HCT116 (cell line): ENCODE measurements around the gene DIP2B. TPM values are rescaled to one million over a fixed set of nuclear protein-coding genes. Genes with fewer than 3 reads are reported as not detected.

ENCODE experiments used
- ATAC-seq: fragments of 200-7000 bp; cut with Tn5 transposase; 2 replicates; pipeline ENCODE4 v1.9.1; 2020; ENCODE audit warnings: mild to moderate bottlenecking, moderate library complexity
- BruUV-seq: library from RNA; stranded (reverse); fragments of 400-500 nt; replicated peaks from 2 replicates; lab custom pipeline; 2021; lab: Mats Ljungman, UMichigan
- CTCF ChIA-PET: fragments of 300-600 bp; sonication (Branson Sonifier 250); formaldehyde crosslinking; loops from one replicate; lab custom pipeline; 2021; ENCODE audit warnings: antibody characterized with exemption; lab: Charles Lee
- POLR2A ChIA-PET: fragments of 300-600, 350-600 bp; sonication (Branson Sonifier 250); formaldehyde crosslinking; loops from one replicate; lab custom pipeline; 2021; ENCODE audit warnings: antibody characterized with exemption; lab: Charles Lee
- RAD21 ChIA-PET, 2 experiments: fragments of 300-600 bp; sonication (Branson Sonifier 250); formaldehyde crosslinking; loops; one replicate each; lab custom pipeline; 2023; ENCODE audit warnings: low total read pairs in 2 of 2; ENCODE audit not compliant: uncharacterized antibody in 2 of 2, unreplicated experiment in 2 of 2, low non-redundant PET in 1 of 2; lab: Charles Lee
- DNase-seq: peaks from one replicate; pipeline ENCODE4 v3.0.0-alpha.2; 2010; ENCODE audit warnings: low read depth, low spot score
- H2AFZ ChIP-seq: fragments of 200-600 bp; shearing (Covaris generic), sonication (generic); 2 replicates; pipeline ENCODE4 v1.6.1; 2017; ENCODE audit warnings: low read depth, mixed run types, mixed read lengths, antibody characterized with exemption, low read length; ENCODE audit not compliant: poor library complexity, severe bottlenecking
- H3K27ac ChIP-seq: 2 replicates; pipeline ENCODE4 v1.5.1; 2012; ENCODE audit warnings: low read depth, low read length
- H3K27me3 ChIP-seq: fragments of 200-600 bp; sonication (generic); 2 replicates; pipeline ENCODE4 v1.6.1; 2016; ENCODE audit warnings: mixed run types, low read length, mixed read lengths; ENCODE audit not compliant: insufficient read depth
- H3K36me3 ChIP-seq, 2 experiments: fragments of 200-500 bp in 1 of 2; fragments of 200-600 bp in 1 of 2; sonication (Bioruptor generic) in 1 of 2; sonication (generic) in 1 of 2; 2 replicates each; pipeline versions ENCODE4 v1.5.1 to v1.6.1; 2014 to 2016; ENCODE audit warnings: low read length in 2 of 2, inconsistent platforms in 1 of 2, mixed read lengths in 1 of 2, mixed run types in 1 of 2; ENCODE audit not compliant: insufficient read depth in 2 of 2, control insufficient read depth in 1 of 2
- H3K4me1 ChIP-seq, 2 experiments: fragments of 200-600 bp in 1 of 2; sonication (generic) in 1 of 2; 2 replicates each; pipeline versions ENCODE4 v1.5.1 to v1.6.1; 2012 to 2017; ENCODE audit warnings: low read length in 2 of 2, inconsistent platforms in 1 of 2, mild to moderate bottlenecking in 1 of 2, mixed read lengths in 1 of 2, mixed run types in 1 of 2, moderate library complexity in 1 of 2; ENCODE audit not compliant: insufficient read depth in 2 of 2, control insufficient read depth in 1 of 2
- H3K4me2 ChIP-seq: fragments of 200-600 bp; sonication (generic); 2 replicates; pipeline ENCODE4 v1.6.1; 2017; ENCODE audit warnings: mixed run types, low read length, mixed read lengths
- H3K4me3 ChIP-seq, 2 experiments: fragments of 200-600 bp in 1 of 2; sonication (generic) in 1 of 2; replicated peaks in 1 of 2; 2 replicates each; pipeline ENCODE4 v1.5.1; 2011 to 2016; ENCODE audit warnings: low read length in 2 of 2, control low read depth in 1 of 2, low read depth in 1 of 2, mild to moderate bottlenecking in 1 of 2, mixed read lengths in 1 of 2, mixed run types in 1 of 2
- H3K79me2 ChIP-seq: fragments of 200-600 bp; sonication (generic); 2 replicates; pipeline ENCODE4 v1.6.1; 2017; ENCODE audit warnings: mild to moderate bottlenecking, mixed run types, low read length, moderate library complexity, mixed read lengths; ENCODE audit not compliant: insufficient read depth
- H3K9ac ChIP-seq: fragments of 200-600 bp; sonication (generic); 2 replicates; pipeline ENCODE4 v1.6.1; 2016; ENCODE audit warnings: low read length, mixed read lengths
- H3K9me2 ChIP-seq: fragments of 200-600 bp; sonication (generic), shearing (Covaris generic); 2 replicates; pipeline ENCODE4 v1.6.1; 2017; ENCODE audit warnings: mixed run types, mild to moderate bottlenecking, moderate library complexity; ENCODE audit not compliant: insufficient read depth
- H3K9me3 ChIP-seq, 2 experiments: fragments of 200-500 bp in 1 of 2; fragments of 200-600 bp in 1 of 2; sonication (Bioruptor generic) in 1 of 2; sonication (generic) in 1 of 2; 2 replicates each; pipeline ENCODE4 v1.6.1; 2014 to 2017; ENCODE audit warnings: low read length in 2 of 2, mixed read lengths in 2 of 2, inconsistent platforms in 1 of 2, low read depth in 1 of 2, mild to moderate bottlenecking in 1 of 2, mixed run types in 1 of 2, moderate library complexity in 1 of 2; ENCODE audit not compliant: control insufficient read depth in 1 of 2, insufficient read depth in 1 of 2
- H4K20me1 ChIP-seq: fragments of 200-600 bp; sonication (generic), shearing (Covaris generic); 2 replicates; pipeline ENCODE4 v1.6.1; 2017; ENCODE audit warnings: mixed run types, mild to moderate bottlenecking, moderate library complexity; ENCODE audit not compliant: insufficient read depth
- ATF3 ChIP-seq: IDR thresholded peaks from 2 replicates; pipeline ENCODE4 v1.6.1; 2012
- CBX3 ChIP-seq: IDR thresholded peaks from 2 replicates; pipeline ENCODE4 v1.6.1; 2012; ENCODE audit warnings: low read depth
- EZH2 ChIP-seq: fragments of 200-600 bp; sonication (generic); IDR thresholded peaks from 2 replicates; pipeline ENCODE4 v1.6.1; 2017; ENCODE audit warnings: antibody characterized with exemption, mixed run types
- MAX ChIP-seq: IDR thresholded peaks from 2 replicates; pipeline ENCODE4 v1.6.1; 2012
- POLR2A ChIP-seq: IDR thresholded peaks from 2 replicates; pipeline ENCODE4 v1.7.0; 2011; ENCODE audit warnings: borderline replicate concordance; ENCODE audit not compliant: insufficient read depth, insufficient read length; ENCODE audit errors: extremely low read depth
- REST ChIP-seq: IDR thresholded peaks from 2 replicates; pipeline ENCODE4 v1.6.1; 2012; ENCODE audit warnings: low read depth
- SRF ChIP-seq: IDR thresholded peaks from 2 replicates; pipeline ENCODE4 v1.6.1; 2012; ENCODE audit warnings: low read depth
- ZBTB33 ChIP-seq: IDR thresholded peaks from 2 replicates; pipeline ENCODE4 v1.6.1; 2011; ENCODE audit warnings: mild to moderate bottlenecking, low read length, moderate library complexity; ENCODE audit not compliant: insufficient replicate concordance; ENCODE audit errors: extremely low read depth
- intact Hi-C: fragments of 100-400 bp; cut with micrococcal nuclease; formaldehyde crosslinking; loops from 2 replicates; pipeline ENCODE4 v1.10.0; 2022
- total RNA-seq: library from RNA; stranded (reverse); gene quantifications from one replicate; pipeline ENCODE4 v1.2.1, GENCODE V29; 2021; ENCODE audit not compliant: unreplicated experiment

DIP2B gene
- total RNA-seq, 1 experiment from 2014 or later = 32.3 TPM

GRCh38 chr12:50567926-50568325 lies 63.1 kb downstream of the DIP2B start (continued):
- TF ChIP-seq REST (no peak), CBX3 (no peak)

- ChIA-PET POLR2A (no interaction called here), CTCF (no interaction called here)
- ATAC-seq = no peak
These were observed 63.7 kb downstream of the DIP2B start for GRCh38 chr12:50568338-50569091.

More at GRCh38 chr12:50568338-50569091, 63.7 kb downstream of the DIP2B start:
- Histone ChIP-seq H3K4me3 (no peak overlapping the region), H3K9ac (no peak overlapping the region), H3K36me3 (no peaks in the 10 kb centered on the region), H3K27me3 (no peaks in the 10 kb centered on the region), H2AFZ (no peak overlapping the region), H4K20me1 (no peaks in the 10 kb centered on the region), H3K79me2 (peaks cover 87% of the 10 kb centered on the region), H3K27ac (no peak overlapping the region), H3K4me1 (peaks cover 10 to 32% of the 10 kb centered on the region in 2 experiments; a peak in 3 of 4 replicates), H3K4me2 (no peak overlapping the region), H3K9me3 (no peaks in the 10 kb centered on the region), H3K9me2 (no peaks in the 10 kb centered on the region)
- TF ChIP-seq EZH2 (no peak), ZBTB33 (no peak), SRF (no peak), MAX (no peak), ATF3 (no peak), POLR2A (no peak)
- DNase-seq = no peak
- RAD21 ChIA-PET = no interaction called here
- BruUV-seq = no TSS peak
- intact Hi-C loops = no loop called here
